HG02763 (cell line): ENCODE data around the gene RIMS1.

Experiments used
- ATAC-seq: cut with Tn5 transposase; IDR thresholded peaks from one replicate; pipeline ENCODE4 v1.9.1; 2021; ENCODE audit warnings: mild to moderate bottlenecking, moderate library complexity; ENCODE audit not compliant: unreplicated experiment

The RIMS1 gene

DNA sequence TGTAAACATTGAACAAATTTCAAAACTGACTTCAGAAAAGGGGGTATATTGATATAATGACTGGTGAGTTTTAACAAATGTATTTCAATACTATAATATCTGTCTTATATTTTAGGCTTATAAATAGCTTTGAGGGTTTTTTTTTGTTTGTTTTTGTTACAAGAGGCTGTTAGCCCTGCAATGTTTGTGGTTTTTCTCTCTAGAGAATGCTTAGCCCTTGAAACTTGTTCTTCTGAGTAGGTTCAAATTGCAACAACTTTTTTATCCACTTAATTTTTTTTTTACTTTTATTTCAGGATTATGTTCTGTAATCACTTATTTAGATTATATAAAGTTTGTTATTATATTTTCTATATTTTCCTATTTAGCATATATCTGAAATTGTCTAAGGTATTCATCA is 333.2 kb downstream of the RIMS1 start:
- ATAC-seq: no peak

DNA sequence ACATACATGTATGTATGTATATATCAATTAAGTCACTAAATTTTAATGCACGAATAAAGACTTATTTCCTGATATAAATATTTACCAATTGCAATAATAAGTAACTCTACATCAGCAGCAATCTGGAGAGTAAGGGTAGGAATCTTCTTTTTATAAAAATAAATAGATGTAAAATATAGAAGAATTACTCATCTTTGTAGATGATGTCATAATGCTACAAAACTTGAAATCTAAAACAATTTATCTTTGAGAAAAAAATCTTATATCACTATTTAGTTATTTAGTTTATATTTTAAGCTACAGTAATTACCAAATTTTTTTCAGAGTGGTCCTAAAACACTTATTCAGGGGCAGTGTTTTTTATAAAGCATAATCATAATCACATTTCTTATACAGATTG is 351.7 kb downstream of the RIMS1 start:
- ATAC-seq: no peak

DNA sequence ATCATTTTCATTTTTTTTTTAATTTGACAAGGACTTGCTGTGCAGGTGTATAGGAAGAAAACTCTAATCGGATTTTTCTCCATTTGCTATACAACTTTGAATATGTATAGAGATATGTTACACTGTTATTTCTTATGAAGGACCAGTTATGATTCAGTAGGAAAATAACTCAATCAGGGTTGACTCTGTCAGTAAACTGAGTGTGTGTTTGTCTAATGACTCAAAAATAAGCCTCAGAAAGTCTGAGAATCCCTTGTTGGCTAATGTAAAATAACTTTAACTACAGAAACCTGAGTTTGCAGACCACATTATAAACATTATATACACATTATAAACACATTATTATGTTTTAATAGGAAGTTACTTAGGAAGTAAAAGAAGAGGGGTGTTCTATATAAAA is 352.6 kb downstream of the RIMS1 start:
- ATAC-seq: no peak

DNA sequence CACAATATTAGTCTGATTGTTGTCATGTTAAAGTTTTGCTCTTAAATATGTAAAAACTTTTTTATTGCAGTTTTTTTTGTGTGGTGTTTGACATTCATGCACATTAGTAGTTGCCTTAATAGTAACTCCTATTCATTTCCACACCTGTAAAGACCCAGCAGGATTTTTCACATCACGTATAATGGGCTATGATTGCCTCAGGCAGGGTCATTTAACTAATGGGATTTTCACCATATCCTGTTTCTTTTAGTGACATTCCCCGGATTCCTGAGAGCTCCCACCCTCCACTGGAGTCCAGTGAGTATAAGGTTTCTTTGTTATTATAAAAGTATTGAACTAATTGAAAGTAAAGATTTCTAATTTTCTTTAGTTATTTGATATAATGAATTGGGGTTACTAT is 359.2 kb downstream of the RIMS1 start:
- ATAC-seq: no peak

DNA sequence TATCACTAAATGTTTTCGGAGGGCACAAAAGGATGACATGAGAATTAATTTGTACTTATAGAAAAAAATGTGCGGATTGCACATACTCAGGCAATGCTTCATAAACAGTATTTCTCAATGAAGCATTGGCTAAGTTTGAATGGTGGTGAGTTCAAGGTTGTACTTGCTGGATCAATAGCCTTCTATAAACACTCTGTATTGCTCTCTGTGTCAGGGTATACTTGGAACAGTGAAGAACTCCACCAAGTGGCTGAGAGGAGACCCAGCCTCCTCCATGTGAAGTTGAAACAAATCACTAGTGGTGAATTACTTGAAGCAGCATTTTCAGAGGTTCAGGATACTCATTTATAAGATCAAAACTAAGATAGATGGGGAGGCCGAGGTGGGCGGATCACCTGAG is 360.6 kb downstream of the RIMS1 start:
- no peak for ATAC-seq

DNA sequence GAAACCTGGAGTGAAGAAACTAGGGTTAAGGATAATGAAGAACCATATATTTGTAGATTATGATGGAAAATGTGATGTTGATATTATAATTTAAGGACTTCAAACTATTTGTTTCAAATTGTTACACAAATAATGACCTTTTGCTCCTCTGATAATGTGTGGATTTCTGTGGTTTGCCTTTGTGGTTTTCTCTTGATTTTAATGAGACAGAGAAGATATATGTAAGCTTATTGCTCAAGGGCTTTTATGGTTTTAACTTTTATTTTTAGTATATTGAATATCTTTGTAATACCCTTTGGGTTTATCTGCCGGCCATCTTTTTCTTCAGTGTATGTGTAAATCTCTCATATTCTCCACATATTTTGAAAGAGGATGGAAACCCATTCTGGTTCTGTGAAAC is 362.3 kb downstream of the RIMS1 start:
- ATAC-seq: no peak

DNA sequence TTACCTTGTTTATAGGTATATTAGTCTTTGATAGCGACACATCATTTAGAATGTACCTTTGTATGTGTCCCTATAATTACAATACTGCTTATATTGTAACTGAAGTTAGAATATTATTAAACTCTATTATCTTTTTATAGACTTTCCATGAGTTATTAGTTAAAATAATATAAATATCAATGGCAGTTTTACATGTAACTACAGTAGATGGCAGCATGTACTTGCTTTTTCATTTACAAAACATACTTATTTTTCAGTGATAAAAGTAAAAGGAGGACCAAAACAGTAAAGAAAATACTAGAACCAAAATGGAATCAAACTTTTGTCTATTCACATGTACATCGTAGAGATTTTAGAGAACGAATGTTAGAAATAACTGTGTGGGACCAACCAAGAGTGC is 364.3 kb downstream of the RIMS1 start:
- ATAC-seq: no peak

DNA sequence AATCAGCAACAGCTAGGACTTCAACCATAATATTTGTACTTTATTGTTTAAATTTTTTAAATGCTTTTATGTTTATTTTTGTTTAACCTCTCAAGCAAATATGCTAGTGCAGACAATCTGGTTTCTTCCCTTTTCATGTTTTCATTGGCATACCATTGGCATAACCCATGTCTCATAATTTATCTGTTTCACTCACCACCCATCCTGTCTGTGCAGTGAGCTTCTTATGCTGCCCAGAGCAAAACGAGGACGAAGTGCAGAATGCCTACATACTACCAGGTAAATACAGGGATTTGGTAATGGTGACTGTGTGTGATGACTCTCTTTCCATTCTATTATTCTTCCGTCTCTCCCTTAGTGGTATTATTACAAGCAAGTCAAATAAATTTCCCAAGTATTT is 374.1 kb downstream of the RIMS1 start:
- ATAC-seq: no peak

DNA sequence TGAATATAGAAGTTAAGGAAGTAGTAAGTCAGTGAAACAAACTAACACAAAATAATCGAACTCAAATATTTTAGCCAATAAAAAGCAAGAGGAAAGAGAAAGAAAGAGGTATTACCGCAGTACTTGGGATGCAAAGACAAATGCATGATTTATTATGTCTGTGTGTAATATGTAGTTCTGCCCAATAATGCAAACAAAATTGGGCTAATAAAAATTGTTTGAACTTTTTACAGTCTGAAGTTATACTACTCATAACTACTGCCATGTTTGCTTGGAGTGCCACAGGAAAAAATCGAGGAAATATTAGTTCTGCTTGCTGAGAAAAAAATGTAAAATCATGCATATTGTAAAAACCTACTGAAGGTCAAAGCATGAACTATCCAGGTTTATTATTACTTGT is 375.2 kb downstream of the RIMS1 start:
- no peak for ATAC-seq

DNA sequence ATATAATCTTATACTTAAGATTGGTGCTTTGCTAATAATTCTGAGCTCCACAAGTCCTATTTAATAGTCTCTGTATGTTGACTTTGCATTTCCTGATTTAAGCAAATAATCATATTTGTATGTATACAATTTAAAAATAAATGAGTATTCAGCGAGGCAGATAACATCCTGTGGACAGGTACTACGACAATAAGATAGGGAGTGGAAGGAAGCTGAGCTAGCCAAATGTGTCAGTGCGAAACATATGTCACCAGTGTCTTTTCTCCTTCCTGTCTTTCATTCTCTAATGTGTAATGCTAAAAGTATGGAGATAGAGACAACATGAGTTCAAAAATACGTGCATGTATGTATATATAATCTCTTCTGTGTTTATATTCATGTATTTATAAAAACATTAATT is 375.9 kb downstream of the RIMS1 start:
- no peak for ATAC-seq

DNA sequence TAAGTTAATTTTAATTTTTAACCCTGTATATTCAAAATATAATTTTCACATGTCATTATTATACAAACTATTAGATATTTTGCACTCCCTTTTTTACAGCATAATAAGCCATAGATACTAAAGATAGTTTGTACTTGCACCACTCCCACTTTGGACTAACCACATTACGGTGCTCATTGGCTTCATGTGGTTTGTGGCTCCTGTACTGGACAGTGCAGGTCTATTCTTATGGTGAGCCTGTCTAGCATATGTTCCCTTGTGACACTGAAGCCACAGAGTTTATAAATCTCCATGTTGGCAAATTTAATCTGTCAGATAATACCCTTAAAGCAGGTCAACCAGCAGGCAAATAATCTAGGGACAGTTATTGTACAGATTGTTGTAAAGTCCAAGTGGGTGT is 381.1 kb downstream of the RIMS1 start:
- no peak for ATAC-seq

DNA sequence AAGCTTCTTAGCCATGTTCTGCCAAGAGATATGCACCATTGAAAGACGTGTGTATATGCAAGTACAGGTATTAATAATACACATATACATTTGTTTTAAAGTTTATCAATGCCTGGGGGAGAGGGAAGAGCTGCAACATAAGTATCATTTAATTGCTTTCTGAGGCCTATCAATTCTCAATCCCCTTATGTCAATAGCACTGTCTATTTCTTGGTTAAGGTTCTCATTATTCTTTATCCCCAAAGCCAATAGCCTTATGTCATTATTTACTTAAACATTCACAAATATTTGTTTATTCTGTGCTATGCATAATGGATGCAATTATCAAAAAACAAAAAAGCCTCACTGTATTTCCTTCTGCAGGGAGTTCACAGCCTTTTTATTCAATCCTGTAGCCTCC is 385.2 kb downstream of the RIMS1 start:
- no peak for ATAC-seq

DNA sequence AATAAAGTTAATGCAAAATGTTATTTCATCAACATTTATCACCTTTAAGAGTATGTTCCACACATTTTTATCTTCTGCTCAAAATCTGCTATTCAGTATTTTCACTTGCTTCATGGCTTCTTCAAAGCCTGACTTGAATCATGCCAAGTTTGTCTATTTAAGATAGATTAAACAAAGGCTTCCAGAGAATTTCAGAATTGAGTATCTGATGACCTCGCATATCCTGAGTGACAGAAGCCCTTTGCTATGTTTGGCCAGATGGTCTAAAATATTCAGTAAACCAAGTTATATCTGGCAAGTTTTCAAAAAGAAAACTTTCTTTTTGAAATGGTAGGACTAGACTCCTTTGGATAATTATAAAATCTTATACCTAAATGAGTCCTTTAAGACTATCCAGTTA is 386.6 kb downstream of the RIMS1 start:
- ATAC-seq: no peak

DNA sequence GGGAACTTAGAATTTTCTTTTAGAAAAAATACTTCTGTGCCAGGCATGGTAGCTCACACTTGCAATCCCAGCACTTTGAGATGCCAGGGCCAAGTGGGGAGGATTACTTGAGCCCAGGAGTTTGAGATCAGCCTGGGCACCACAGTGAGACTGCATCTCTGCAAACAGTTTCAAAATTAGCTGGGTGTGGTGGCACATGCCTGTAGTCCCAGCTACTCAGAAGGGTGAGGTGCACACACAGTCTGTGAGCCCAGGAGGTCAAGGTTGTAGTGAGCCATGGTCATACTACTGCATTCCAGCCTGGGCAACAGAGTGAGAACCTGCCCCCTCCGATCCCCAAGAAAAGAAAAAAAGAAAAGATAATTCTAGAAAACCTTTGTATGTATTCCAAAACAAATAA is 389.5 kb downstream of the RIMS1 start:
- ATAC-seq: no peak

DNA sequence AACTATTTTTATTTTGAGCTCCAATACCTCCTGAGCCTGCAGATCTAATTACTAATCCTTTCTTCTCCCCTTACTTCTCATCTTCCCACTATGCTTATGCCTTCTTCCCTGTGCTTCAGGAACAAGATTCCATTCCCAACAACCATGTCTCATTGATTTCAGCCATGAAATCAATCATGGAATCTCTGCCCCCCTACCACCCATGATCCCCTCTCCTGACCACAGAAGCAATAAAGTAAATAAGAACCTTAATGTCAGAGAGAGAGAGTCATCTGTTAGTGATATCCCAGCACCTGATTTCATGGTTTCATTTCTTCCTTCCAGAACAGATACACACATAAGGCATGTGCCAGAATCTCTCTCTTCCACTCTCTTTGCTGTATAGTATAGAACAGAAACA is 395.9 kb downstream of the RIMS1 start:
- ATAC-seq: no peak

DNA sequence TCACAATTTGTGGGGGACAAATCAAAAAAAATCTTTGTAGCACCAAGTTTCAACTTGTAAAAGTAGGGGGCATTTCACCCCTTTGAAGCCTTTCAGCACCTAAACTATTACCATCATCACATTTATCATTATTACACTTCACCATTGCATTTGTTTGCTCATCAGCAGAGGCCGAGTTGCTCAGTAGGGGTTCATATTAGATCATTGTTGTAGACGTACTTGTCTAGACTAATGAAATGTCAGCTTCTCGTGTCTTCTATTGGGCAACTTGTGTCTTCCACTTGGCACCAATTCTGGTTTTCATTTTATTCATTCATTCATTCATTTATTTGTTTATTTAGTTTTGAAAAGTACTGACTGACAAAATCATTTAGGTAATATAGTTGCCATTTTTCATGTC is 397.2 kb downstream of the RIMS1 start:
- no peak for ATAC-seq

DNA sequence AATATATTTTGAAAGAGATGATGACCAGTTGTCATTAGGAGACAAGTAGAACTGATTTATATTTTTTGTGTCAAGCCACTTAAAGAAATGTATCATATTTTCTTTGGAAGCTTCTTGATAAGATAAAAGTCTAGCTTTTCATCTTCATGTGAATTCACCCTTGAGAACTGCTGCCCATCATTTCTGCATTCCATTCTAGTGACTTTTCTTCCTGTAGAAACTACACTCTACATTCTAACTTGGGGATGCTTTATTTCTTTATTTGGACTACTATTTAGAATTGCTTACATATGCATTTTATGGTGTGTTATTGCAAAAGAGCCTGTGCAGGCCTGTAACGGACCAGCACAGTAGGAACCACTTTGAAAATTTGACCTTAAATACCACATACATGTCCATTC is 400.6 kb downstream of the RIMS1 start:
- no peak for ATAC-seq

DNA sequence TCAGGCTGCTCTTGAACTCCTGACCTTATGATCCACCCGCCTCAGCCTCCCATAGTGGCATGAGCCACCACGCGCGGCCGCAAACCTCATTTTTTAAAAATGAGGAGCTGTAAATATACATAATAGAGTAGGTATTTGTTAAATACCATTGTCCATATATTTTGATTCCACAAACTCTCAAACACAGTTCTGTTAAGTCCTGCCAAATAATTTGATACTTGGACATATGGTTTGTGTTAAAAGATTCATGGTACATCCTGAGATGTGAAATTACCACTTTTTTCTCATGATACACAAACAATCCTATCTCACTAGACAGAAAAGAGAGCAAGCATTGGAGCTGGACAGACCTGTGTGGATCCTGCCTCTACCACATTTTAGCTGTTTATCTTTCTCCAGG is 401.5 kb downstream of the RIMS1 start:
- no peak for ATAC-seq

DNA sequence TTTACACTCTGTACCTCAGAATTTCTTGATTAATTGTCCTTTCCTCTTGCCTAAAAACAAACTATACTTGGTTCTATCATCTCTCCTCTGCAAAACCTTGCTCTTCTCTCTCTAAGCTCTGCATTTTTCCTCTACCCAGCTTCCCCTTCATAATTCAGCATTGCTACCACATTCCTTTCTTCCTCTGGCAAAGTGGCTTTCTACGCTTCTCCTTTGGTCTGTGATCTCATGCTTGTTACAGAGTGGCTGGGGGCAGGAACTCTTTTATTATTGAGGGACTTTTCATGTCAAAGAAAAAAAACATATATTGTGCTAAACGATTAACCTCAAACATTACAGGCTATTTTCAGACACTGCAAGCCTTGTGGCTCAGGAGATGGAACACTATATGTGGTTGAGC is 402.2 kb downstream of the RIMS1 start:
- ATAC-seq: no peak

DNA sequence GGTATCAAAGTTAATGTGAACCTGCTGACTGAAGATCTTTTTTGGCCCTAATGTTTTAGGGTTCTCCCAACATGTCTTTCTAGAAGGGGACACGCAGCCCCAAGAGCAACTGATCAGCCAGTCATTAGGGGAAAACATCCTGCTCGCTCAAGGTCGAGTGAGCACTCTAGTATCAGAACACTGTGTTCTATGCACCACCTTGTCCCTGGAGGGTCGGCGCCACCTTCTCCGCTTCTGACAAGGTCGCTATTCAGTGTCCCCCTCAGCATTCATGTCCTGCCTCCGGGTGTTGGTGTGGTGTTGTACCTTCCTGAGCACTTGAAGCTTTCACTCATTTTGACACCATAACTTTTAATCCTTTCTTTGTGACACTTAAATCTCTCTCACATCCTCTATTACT is 404.3 kb downstream of the RIMS1 start:
- no peak for ATAC-seq

DNA sequence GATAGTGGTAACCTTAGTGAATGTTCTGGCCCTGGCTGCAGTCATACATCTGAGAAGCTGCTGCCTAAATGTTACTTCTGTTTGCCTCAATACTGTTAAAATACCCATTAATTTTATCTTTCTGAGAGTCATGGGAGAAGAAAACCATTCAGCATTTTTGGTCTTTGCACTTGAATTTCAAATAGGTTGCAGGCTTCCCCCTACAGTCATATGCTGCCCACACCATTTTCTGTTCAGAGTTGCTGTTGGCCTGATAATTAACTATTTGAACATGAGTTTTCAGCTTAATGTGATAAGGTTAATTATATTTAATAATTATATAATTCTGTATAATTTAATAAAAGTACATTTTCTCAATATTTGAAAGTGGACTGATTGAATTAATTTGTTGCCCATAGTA is 410.0 kb downstream of the RIMS1 start:
- no peak for ATAC-seq

DNA sequence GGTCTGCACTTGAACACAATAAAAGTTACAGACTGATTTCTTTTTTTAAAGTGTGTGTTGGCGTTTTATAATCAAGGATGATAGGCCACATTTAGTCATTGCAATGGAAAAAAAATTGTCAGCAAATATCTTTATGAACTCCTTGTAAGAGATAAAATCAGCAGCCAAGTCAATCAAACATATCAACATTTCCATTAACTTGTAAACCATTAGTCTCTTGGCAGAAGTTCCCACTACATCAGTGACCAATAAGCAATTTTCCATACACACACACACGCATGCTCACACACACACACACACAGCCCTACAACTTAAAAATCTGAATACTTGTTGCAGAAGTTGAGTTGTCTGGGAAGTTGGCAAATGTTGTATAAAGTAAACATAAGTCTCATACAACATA is 419.6 kb downstream of the RIMS1 start:
- no peak for ATAC-seq

DNA sequence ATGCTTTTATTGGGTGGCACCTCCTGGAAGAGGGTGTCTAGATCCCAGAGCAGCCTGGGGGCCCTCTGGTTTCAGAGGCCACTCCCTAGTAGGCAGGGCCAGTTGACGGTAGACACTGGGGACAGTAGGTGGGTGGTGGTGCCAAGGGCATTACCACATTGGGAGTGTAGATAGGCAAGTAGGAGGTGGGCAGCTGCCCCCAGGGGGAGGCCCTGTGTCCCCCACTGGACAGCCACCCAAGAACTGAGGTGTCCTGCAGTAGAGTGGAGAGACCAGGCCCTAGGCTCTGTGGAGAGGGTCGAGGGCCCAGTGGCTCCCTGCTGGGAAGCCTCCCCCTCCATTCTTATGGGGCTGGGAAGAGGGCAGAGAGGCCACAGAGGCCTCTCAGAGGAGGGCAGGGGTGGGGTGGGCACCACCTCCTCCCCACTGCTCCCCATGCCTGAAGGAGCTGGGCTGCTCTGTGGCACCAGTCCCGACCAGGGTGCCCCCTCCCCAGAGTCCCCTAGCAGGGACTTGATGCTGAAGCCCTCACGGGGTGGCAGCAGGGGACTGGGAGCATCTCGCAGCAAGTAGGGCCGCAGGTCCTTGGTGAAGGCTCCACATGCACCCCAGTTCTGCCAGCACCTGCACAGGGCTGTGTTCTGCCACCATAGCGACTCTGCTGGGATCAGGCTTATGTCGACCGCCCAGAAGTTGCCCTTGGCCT is 430.5 kb downstream of the RIMS1 start:
- no peak for ATAC-seq

DNA sequence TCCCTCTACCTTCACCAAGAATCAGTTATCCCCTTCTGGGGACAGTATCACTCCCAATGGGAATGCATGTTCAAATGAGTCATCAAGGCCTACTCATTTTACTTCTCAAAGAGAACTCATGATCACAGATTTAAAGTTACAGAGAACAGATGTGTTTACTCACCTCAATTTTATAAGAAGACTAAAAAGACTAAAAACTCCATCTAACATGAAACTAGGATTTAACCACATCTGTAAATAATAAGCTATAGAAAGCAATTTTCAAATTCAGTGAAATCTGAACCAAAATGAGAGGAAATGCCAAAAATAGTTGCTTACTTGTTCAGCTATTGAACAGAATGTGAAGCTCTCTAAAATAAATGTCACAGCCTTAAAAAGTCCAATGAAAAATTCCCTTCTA is 435.4 kb downstream of the RIMS1 start:
- ATAC-seq: no peak
